Epithelial cell of prostate (primary cell): ENCODE data around the gene SLC7A1.

Experiments
- DNase-seq: peaks from one replicate; pipeline ENCODE4 v3.0.0-alpha.2; 2011; ENCODE audit warnings: low read depth, low spot score
- H3K27ac ChIP-seq: fragments of 450-650 bp; 2 replicates; pipeline ENCODE4 v1.5.1; 2017; ENCODE audit warnings: mild to moderate bottlenecking

SLC7A1 gene

DNA sequence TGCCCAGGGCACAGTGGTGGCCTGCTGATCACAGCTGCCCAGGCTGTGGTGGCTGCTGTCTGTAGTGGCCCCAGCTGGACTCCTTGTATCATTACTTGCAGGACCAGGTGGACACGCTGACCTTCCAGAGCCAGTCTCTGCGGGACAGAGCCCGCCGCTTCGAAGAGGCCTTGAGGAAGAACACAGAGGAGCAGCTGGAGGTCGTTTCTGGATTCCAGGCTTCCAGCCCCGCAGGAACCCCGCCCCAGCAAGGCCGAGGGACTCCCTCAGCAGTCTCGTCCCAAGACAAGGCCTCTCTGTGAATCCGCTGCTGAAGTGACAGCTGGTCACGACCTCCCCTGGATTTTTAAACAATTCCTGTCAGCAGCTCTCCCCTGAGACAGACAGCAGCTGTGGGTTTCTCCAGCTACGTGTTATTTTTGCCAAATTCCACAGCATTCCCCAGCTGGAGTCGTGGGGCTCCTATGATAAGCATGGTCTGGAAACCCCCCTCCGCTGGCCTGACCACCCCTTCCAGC, 98.3 kb downstream of the SLC7A1 start:
- no peak overlapping the region for H3K27ac ChIP-seq
- no peak for DNase-seq

- H3K27ac ChIP-seq: no peak overlapping the region
- DNase-seq: peak; percentile 56
Measured at GRCh38 chr13:29496241-29496712, 99.2 kb downstream of the SLC7A1 start.

DNA sequence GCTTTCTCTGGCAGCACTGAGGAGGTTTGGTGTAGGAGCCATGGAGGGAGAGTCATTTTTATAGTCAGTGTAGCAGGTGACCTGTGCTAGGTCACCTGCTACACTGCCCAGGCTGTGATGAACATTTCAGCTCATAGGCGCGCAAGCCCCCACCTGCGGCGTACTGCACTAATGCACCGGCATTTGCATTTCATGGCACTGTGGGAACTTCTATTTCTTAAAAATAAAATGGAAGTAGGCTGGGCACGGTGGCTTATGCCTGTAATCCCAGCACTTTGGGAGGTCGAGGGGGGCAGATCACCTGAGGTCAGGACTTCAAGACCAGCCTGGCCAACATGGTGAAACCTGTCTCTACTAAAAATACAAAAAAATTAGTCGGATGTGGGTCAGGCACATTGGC, 101.0 kb downstream of the SLC7A1 start:
- DNase-seq: no peak
- H3K27ac ChIP-seq: no peak overlapping the region

GRCh38 chr13:29493796-29494195, 101.7 kb downstream of the SLC7A1 start:
- no peak for DNase-seq
- no peak overlapping the region for H3K27ac ChIP-seq

- DNase-seq: no peak
- H3K27ac ChIP-seq: no peak overlapping the region
Measured at GRCh38 chr13:29491248-29491647, 104.2 kb downstream of the SLC7A1 start.

GRCh38 chr13:29490561-29490885, 105.0 kb downstream of the SLC7A1 start:
- H3K27ac ChIP-seq: no peak overlapping the region
- DNase-seq: no peak

DNA sequence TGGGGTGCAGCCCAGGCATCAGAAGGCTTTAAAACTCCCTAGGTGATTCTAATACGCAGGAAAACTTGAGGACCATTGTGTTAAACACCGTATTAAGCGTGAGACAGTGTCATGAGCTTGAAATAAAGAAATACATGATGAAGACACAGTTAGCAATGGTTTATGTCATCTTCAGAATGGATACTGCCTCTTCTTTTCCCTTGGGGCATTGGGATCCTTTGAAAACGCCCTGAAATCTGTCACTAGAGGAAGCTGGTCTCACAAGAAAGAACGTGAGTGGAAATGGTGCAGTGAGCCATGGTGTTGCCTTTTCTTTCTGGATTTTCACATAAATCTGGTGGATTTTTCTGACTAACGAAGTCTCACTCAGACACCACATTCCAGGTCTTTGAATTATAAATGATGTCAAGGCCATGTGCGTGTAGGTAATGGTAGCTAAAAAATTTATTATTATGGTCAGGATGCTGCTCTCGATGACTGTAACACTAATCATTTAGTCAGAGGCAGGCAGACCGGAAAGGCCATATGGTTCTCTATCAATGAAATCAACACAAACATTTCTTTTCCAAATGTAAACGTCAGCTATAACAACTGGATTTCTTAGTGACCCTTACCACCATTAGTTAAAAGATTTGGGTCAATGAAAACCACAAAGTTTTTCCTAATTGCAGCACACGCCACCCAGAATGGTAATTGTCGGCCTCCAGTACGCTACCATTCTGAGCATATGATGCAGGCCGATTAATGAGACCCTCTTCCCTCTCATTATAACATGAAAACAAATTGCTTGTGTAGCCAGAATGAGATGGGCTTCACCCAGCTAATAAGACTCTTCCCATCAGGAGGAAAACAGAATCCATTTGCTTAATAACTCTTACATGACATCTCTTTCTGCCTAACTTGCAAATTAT, 105.6 kb downstream of the SLC7A1 start:
- DNase-seq: no peak
- H3K27ac ChIP-seq: no peak overlapping the region

DNA sequence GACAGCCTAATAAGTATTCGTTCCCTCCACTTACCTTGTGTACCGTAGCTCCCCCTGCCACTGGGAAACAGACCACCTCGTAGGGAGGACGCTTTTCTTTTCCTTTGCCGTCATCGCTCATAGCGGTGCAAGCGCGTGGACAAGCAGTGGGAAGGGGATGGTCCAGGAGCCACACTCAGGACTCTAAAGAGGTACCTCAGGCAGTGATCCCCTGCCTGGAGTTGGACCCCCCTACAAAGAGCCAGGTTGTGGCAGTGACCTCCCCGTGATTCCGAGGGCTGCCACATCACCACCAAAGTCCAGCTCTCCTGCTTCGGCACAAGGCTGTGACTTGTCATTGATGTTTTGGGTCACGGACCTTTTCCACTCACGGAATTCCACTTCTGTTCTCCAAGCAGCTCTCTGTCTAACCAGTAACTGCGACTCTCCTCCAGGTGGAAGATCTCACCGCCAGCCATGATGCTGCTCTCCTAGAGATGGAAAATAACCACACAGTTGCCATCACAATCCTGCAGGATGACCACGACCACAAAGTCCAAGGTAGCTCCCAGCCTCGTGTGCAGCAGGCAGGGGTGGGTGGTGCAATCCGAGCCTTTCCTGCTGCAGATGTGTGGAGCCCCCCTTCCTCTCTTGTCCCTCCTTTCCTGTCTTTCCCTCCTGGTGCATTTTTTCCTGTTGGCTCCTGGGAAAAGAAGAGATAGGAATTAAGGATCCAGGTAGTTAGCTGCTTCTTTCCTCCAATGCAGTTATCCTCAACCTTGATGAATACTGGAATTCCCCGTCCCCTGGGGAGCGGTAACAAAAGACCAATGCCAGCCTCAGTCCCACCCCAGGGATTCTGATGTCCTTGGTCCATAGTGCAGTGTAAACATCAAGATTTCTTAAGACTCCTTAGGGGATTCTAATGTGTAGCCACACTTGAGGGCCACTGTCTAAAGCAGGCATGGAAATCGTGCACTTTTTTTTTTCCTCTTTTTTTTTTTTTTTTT, 107.7 kb downstream of the SLC7A1 start:
- DNase-seq: no peak
- H3K27ac ChIP-seq: no peak overlapping the region

- H3K27ac ChIP-seq: no peak overlapping the region
- no peak for DNase-seq
Measured at GRCh38 chr13:29486551-29486950, 108.9 kb downstream of the SLC7A1 start.

DNA sequence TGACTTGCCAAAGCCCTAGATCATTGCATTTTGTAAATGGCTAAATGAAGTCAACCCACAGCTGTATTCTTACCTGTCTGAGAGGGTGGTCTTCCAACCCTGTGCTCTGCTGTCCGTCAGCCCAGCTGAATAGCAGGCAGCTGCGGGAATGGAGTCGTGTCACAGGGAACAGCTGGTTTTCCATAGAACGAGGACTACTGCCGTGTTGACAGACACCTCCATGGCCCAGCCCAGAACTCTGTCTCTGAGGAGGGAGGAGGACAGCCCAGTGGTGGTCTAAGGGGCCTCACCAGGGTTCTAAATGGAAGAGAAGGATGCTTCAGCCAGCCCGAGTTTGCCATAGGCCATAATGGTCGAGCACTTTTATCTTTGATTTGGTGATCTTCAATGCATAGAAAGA, 110.7 kb downstream of the SLC7A1 start:
- DNase-seq: no peak

DNA sequence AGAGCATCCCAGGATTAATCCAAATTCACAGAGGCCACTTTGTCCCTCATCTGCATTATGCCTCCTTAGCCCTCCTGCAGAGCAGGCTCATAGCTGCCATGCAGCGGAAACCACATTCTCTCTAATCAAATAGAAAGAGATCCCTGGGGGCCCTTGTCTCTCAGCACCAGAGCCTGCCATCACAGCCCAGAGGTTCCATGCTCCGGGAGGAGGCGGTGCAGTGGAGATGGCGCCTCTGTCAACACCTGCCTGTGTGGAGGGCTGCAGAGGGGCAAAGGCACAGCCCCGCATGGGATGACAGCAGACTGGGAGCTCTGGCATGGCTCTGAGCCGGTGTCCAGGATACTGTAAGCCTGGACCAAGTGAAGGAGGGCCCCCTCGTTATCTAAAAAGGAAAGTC, 111.3 kb downstream of the SLC7A1 start:
- DNase-seq: no peak
- H3K27ac ChIP-seq: no peak overlapping the region

More for the DNA sequence above, 110.7 kb downstream of the SLC7A1 start:
- H3K27ac ChIP-seq: no peak overlapping the region

DNA sequence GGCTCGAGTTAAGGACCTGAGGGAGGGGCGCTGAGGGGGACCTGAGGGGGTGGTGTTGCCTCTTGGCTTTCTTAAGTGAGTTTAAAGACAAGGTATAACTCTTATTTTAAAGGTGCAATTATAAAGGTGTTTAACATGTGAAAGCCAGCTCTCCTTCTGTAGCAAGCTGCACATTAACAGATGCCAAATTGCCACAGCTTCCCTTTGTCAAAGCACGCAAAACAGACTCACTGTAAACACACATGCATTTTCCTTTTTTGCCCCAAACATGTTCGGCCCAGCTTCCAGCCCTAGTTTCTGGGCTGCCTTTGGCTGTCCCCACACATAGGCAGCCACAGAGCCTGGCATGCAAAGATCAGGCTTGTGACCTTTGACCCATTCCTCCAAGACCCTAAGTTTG, 111.9 kb downstream of the SLC7A1 start:
- H3K27ac ChIP-seq: no peak overlapping the region
- DNase-seq: no peak

- no peak for DNase-seq
- H3K27ac ChIP-seq: no peak overlapping the region
Measured at GRCh38 chr13:29483211-29483610, 112.3 kb downstream of the SLC7A1 start.

GRCh38 chr13:29482504-29482903, 113.0 kb downstream of the SLC7A1 start:
- H3K27ac ChIP-seq: no peak overlapping the region
- no peak for DNase-seq

- DNase-seq: no peak
- H3K27ac ChIP-seq: no peak overlapping the region
Measured at GRCh38 chr13:29481603-29482002, 113.9 kb downstream of the SLC7A1 start.

DNA sequence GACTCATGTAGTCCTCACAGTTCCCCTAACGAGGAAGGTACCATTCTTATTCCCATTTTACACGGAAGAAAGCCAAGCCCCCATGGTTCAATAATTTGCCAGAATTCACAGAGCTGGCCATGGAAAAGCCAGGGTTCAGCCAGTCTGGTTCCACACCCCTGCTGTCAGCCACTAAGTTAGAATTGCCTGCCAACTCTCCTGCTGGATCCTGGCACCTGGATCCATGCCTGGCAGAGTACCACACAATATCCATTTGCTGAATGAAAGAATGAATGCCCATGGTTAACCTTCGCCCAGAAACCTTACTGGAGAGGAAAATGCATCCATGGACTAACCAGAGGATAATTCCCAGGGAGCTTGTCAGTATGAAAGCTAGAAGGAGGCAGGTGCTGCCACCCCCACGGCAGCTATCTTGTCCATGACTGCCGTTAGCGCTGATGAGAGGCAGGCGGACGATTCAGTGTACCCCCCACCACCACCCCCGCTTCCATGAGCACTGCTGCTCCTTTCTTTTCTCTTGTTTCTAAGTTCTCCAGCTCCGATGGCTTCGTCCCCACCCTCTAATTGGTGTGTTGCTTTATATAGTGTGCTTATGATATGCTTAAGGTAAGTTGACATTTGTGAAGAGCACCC, 114.5 kb downstream of the SLC7A1 start:
- no peak for DNase-seq
- H3K27ac ChIP-seq: no peak overlapping the region

- DNase-seq: no peak
- no peak overlapping the region for H3K27ac ChIP-seq
Measured at GRCh38 chr13:29479716-29480492, 115.6 kb downstream of the SLC7A1 start.

GRCh38 chr13:29476046-29476445, 119.4 kb downstream of the SLC7A1 start:
- DNase-seq: no peak
- H3K27ac ChIP-seq: no peak overlapping the region

DNA sequence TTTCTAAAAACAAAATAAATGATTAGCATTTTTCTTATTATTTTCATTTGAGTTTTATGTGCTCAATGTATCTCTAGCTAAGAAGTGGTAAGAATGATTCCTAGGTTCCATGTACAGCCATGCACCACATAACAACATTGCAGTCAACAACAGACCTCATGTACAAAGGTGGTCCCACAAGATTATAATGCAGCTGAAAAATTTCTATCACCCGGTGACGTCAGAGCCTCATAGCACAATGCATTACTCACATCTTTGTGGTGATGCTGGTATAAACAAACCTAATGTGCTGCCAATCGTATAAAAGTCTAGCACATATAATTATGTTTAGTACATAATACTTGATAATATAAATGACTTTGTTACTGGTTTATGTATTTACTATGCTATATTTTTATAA, 120.5 kb downstream of the SLC7A1 start:
- H3K27ac ChIP-seq: no peak overlapping the region
- no peak for DNase-seq

GRCh38 chr13:29473166-29473565, 122.3 kb downstream of the SLC7A1 start:
- no peak overlapping the region for H3K27ac ChIP-seq
- DNase-seq: no peak
